ENCODE measurements around the gene XCL2.
"Not testable (repeated sequence)": the region's sequence is repeated elsewhere in the genome, so short reads cannot be mapped to it uniquely, and the experiment has no call there.

Gene XCL2

GRCh38 chr1:168556647-168557046, 12.8 kb upstream of the XCL2 start:
- DNase-seq (ENCODE audit: low read depth) = no peak

- DNase-seq (ENCODE audit: low read depth) = no peak
Measured at GRCh38 chr1:168555508-168556046, 11.8 kb upstream of the XCL2 start.

- no peak for DNase-seq (ENCODE audit: low read depth)
Measured at GRCh38 chr1:168554603-168555483, 11.0 kb upstream of the XCL2 start.

DNA sequence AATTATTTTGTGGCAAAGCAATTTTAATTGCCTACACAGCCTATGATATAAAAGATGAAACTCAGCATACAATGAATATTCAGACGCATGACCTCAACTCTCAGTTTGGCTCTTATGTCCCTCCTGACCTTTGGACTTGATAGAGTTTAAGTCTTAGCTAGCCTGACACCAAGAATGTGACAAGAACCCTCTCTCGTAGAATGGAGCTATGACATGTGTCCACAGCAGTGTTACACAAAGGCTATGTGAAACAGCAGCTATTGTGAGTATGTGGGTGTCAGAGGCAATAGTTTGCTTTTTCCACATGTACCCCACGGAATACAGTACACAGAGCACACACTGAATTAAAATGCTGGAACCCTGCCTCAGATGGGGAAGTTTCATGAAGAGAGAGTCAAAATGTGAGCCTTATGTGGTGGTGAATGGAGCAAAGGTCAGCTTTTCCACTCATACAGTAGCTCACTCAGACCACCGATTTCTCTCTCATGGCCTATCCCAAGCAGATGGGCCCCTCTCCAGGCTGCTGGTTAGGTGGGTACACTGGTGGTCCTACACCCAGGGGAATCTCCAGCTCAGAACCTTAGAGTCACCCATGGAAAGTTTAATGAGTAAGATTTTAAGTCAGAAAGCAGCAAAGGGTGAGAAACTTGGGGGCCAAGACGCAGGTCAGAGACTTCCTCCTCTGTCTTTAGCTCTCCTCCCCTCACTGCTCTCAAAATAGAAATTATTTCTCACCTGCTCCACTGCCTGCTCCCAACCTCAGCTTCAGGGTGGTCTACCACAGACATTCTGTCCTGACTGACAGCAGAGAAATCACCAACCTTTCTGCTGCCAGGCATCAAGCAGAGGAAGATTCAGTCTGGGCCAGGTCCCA, 10.1 kb upstream of the XCL2 start:
- no peak for DNase-seq (ENCODE audit: low read depth)

- no peak for DNase-seq (ENCODE audit: low read depth)
Measured at GRCh38 chr1:168552961-168553360, 9.2 kb upstream of the XCL2 start.

DNA sequence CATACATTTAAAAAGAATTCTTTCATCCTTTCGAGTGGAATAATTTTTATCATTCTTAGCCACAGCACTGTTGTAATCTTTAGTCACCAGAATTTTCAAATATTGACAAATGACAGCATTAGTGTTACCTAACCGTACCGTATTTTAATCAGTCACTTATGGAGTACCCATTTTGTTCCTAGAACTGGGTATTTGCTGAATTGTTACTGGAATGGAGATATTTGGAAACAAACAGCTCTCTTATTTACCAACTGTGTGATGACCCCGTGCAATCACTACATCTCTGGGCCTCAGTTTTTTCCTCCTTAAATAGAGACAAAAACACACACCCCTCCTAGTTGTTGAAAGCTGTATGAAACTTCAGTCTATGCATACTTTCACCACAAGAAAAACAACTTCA, 7.9 kb upstream of the XCL2 start:
- no peak for DNase-seq (ENCODE audit: low read depth)

- no peak for DNase-seq (ENCODE audit: low read depth)
Measured at GRCh38 chr1:168550971-168551370, 7.2 kb upstream of the XCL2 start.

GRCh38 chr1:168546553-168546895, 2.7 kb upstream of the XCL2 start:
- DNase-seq (ENCODE audit: low read depth) = not testable (repeated sequence)

DNA sequence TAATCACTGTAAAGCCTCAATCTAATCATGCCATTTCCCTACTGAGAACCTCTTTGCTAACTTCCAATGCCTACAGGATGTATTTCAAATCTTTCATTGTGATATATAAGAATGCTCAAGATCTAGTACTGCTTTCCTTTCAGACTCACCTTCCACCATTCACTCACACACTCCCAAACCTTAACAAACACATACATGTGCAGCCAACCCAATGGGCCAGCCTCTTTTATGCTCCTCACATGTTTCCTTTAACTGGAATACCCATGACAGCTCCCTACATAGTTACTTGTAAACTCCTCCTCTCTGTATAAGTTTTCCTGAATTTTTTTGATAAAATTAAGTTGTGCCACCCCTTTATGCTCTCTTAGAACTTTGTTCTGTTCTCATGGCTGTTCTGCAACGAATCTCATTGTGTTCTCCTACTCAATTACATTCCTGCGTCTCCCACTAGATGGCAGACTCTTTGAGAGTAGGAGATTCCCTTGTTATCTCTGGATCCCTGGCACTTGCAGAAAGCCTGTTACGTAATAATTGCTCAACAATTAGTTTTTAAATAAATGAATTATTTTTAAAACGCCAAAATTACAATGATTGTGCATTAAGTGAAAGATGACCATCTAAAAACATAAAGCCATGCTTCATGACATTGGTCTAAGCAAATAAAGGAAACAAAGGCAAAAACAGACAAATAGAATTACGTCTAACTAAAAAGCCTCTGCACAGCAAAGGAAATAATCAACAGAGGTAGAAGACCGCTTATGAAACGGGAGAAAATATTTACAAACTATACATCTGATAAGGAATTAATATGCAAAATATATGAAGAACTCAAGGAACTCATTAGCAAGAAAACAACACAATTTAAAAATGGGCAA, 2.1 kb upstream of the XCL2 start:
- not testable (repeated sequence) for DNase-seq (ENCODE audit: low read depth)

GRCh38 chr1:168542978-168543377, 819 bp downstream of the XCL2 start:
- not testable (repeated sequence) for DNase-seq (ENCODE audit: low read depth)

DNA sequence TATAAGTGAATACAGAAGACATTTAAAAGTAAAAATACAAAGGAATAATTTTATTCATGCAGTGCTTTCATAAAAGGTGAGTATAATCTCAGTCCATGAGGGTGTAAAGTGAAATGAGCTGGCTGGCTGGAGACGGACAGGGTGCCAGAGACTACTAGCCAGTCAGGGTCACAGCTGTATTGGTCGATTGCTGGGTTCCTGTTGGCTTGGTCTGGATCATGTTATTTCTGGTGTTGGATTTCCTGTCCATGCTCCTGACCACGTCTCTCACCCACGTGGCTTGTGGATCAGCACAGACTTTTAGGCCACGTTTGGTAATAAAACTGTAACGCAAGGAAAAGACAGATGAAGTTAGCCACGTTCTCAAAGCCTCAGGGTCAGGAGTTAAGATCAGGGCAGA, 3.0 kb downstream of the XCL2 start:
- not testable (repeated sequence) for DNase-seq (ENCODE audit: low read depth)

DNA sequence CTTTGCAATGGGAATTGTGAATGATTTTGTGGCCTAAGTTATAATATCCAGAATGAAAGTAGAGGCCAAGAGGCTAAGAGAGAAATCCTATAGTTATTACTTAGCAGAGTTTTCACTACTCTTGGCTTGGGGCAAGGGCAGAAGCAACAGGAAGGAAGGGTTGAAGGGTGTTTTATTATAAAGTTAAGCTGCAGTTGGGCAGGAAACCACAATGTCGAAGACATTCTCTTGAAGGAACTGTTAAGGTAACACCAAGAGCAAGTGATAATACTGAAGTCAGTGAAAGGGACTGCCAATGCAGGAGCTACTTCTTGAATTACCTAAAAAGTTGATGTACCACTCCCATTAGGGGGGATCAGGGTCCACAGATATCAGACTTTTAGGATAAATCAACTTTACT, 8.3 kb downstream of the XCL2 start:
- no peak for DNase-seq (ENCODE audit: low read depth)

- no peak for DNase-seq (ENCODE audit: low read depth)
Measured at GRCh38 chr1:168531615-168532345, 12.0 kb downstream of the XCL2 start.

GRCh38 chr1:168529518-168529917, 14.3 kb downstream of the XCL2 start:
- DNase-seq (ENCODE audit: low read depth) = no peak

DNA sequence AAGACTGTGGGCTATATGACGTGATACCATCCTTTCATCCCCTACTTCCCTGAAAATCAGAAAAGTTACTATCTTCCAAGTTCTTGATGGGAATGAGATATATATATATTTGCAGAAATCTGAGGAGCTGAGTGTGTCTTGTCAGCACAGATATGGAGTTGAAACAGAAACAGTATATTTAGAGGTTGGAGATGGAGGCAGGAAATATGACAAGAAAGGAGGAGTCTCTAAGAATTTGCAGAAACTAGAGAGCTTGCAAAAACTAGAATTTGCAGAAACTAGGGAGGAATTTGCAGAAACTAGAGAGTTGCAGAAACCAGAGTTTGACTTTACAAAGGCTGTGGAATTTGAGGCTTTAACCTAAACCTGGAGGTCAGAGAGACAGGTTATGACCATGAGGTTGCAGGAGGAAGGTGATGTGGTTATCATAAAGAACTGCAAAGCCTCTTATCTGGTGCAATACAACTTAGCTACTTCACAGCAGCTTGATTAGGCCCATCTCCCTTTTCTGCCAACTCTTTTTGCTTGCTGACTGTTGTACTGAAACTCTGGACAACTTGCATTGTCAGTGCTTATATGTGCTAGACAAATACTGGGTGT, 22.3 kb downstream of the XCL2 start:
- no peak for DNase-seq (ENCODE audit: low read depth)

DNA sequence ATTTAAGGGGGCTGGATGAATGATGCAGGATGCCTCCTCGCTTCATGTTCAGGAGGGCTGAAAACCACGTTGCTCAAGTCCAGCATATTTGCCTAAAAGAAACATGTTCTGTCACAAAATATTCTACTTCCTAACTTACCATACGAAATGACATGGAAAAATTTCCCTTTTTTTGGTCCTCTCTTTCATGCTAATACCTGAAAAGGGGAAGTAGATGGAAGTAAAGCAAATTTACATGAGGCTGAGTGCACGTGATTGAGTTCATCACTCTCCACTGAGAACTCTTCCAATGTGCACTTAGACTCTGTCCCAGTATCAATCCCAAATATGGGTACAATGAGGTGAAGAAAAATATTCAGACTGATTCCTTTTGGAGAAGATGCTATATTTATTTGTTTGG, 23.0 kb downstream of the XCL2 start:
- DNase-seq (ENCODE audit: low read depth) = no peak

DNA sequence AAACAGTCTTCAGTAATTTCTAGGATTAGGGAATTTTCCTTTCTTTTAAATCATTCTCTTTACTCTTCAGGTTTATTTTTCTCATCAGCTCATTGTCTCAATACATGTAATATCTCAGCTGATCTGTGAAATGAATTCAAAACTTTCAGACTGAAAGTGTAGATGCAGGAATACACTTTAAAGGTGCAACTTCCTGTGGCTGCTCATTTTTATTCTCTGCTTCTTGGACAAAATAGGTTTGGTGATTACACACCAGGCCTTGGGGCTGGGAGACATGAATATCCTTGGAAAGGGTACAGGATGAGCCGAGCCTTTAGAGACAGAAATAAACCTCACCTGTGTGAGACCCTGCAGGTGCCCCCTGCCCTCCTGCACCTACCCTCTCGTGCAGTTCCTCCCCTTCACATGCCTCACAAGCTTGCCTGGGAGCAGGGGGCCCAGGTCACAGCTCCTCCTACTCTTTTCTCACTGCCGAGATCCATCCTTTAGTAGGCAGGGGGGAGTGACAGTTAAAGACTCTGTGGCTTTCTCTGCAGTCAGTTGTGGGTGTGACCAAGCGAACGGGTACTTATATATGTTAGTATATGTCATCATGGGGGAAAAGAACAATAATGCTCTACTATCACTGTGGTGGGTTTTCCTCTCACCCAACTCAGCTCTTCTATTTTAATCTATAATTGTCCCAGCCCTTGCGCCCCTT, 23.6 kb downstream of the XCL2 start:
- DNase-seq (ENCODE audit: low read depth) = no peak

DNA sequence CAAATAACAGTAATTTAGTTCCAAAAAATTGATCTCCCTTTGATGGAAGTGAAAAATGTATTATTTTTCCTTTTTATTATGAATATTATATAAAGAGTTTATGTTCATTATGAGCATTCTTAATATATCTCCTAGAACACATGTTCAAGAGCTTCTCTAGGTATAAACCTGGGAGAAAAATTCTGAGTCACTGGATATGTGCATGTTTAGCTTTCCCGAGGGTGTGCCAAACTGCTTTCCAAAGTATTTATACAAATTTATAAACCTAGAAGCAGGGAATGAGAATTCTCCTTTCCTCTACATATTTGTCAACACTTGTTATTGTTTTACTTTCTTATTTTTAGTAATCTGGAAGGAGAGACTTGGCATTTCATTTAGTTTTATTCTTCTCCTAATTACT, 25.0 kb downstream of the XCL2 start:
- DNase-seq (ENCODE audit: low read depth) = no peak

GRCh38 chr1:168518201-168518689, 25.6 kb downstream of the XCL2 start:
- no peak for DNase-seq (ENCODE audit: low read depth)

DNA sequence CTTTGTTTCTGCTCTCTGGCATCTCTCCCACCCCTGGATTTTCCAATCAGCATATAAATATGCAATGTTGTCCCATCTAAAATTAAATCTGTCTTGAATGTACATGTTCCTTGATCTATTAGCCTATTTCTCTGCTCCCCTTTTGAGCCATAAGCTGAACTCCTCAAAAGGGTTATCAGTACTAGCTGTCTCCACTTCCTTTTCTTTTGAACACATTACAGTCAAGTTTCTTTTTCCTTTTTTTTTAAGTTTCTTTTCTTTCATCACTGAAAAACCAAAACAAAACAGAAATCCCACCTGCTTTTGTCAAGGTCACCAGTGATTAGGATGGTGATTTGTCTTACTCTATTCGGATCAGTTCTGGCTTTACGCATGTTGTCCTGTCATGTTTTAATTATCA, 29.3 kb downstream of the XCL2 start:
- no peak for DNase-seq (ENCODE audit: low read depth)
